HG03039 (cell line): ENCODE results near the gene PLCD4.

Experiments
- ATAC-seq: cut with Tn5 transposase; IDR thresholded peaks from one replicate; pipeline ENCODE4 v1.9.1; 2021; ENCODE audit warnings: mild to moderate bottlenecking, moderate library complexity; ENCODE audit not compliant: unreplicated experiment

The PLCD4 gene

DNA sequence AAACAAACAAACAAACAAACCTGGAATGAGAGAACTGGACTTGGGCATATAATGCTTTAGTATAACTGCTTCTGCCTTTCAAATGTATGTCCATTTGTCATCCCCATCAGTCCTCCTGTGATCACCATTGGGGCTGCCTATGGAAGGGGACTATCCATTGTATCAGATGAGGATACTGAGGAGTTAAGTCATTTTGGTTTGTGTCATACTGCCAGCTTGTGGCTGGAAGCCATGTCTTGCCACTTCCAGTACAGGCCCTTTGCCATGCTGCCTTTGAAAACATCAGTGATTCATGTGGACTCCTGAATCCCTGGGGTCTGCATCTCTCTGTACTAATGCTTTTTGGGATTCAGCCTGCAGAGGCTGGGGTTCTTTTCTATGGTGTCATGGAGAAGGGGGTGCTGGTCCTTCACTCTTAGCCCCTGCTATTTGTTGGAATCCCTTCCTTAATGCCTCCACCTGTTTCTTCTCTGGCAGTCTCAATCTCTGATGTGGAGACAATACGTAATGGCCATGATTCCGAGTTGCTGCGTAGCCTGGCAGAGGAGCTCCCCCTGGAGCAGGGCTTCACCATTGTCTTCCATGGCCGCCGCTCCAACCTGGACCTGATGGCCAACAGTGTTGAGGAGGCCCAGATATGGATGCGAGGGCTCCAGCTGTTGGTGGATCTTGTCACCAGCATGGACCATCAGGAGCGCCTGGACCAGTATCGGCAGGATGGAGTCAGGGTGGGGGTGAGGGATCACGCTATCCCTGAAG is 10.6 kb downstream of the PLCD4 start:
- ATAC-seq = no peak

- no peak for ATAC-seq
Observed at GRCh38 chr2:218621007-218621406, 13.3 kb downstream of the PLCD4 start.

DNA sequence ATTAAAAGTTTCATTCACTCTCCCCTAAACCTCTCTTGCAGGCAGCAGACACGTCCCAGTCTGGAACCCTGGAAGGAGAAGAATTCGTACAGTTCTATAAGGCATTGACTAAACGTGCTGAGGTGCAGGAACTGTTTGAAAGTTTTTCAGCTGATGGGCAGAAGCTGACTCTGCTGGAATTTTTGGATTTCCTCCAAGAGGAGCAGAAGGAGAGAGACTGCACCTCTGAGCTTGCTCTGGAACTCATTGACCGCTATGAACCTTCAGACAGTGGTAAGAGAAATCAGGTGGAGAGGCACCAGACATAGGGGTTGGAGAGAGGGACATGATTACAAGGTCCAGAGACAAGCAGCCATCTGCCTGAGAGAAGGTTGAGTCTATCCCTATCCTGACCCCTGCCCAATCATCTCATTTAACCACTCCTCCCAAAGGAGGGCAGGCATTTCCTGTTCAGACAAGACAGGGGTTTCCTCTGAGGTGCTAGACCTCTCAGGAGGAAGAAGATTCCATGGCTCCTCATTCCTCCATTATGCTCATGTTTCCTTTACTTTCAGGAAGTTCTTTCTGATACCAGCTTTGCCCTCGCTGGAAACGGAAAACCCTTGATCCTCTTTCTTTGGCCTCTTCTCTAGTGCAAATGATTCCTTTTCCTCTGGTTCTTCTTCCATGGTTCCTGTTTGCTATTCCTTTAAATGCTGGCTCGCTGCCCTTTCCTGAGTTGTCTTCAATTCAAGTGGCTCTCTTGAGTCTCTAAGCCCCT is 15.1 kb downstream of the PLCD4 start:
- ATAC-seq = no peak

GRCh38 chr2:218623366-218623705 is 15.6 kb downstream of the PLCD4 start:
- no peak for ATAC-seq

- no peak for ATAC-seq
Observed at GRCh38 chr2:218626369-218626768, 18.7 kb downstream of the PLCD4 start.

GRCh38 chr2:218627939-218628338 is 20.2 kb downstream of the PLCD4 start:
- ATAC-seq = no peak

DNA sequence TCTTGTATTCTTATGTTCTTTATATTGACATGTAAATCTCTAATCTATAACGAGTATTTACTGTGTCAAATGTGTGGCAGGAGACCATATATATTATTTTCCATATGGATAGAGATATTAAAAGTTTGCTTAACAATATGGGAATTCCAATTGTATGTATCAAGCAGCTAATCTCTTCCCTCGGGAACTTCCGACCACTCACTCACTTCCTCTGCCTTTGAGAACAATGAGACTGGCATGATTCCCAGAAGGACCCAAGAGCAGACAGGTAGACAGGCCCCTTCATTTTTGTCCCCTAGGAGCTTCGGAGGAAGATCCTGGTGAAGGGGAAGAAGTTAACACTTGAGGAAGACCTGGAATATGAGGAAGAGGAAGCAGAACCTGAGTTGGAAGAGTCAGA is 24.1 kb downstream of the PLCD4 start:
- no peak for ATAC-seq

DNA sequence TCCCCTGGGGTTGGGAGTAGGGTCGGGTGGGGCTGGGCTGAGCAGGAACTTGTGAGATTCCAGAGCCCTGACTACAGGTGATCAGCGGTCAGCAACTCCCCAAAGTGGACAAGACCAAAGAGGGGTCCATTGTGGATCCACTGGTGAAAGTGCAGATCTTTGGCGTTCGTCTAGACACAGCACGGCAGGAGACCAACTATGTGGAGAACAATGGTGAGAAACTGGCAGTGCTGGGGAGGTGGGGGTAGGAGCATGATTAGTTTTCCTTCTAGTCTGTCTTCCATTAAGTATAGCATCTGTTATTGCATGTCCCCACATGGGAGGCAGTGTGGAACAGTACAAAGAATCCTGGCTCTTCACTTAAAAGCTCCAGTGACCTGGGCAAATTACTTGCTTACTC is 28.0 kb downstream of the PLCD4 start:
- ATAC-seq = no peak

DNA sequence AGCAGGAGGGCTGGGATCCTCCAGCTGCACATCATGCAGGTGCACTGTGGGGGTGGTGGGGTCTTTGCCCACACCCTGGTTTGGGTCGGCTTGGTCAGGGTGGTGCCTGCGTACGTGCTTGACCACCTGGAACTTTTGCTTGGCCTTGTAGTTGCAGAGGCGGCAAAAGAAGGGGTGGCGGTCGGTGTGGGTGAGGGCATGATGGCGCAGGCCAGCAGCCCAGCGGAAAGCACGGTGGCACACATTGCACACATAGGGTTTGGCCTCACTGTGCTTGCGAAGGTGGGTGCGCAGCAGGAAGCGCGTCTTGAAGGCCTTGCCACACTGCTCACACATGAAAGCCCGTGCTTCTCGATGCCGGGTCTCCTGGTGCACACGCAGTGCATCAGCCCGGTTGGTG is 30.7 kb downstream of the PLCD4 start:
- no peak for ATAC-seq

- no peak for ATAC-seq
Observed at GRCh38 chr2:218642121-218642656, 34.5 kb downstream of the PLCD4 start.

GRCh38 chr2:218642786-218643185 is 35.1 kb downstream of the PLCD4 start:
- ATAC-seq = no peak

GRCh38 chr2:218643751-218644310 is 36.1 kb downstream of the PLCD4 start:
- no peak for ATAC-seq

- ATAC-seq = no peak
Observed at GRCh38 chr2:218644721-218645120, 37.0 kb downstream of the PLCD4 start.

- no peak for ATAC-seq
Observed at GRCh38 chr2:218645126-218645525, 37.4 kb downstream of the PLCD4 start.

DNA sequence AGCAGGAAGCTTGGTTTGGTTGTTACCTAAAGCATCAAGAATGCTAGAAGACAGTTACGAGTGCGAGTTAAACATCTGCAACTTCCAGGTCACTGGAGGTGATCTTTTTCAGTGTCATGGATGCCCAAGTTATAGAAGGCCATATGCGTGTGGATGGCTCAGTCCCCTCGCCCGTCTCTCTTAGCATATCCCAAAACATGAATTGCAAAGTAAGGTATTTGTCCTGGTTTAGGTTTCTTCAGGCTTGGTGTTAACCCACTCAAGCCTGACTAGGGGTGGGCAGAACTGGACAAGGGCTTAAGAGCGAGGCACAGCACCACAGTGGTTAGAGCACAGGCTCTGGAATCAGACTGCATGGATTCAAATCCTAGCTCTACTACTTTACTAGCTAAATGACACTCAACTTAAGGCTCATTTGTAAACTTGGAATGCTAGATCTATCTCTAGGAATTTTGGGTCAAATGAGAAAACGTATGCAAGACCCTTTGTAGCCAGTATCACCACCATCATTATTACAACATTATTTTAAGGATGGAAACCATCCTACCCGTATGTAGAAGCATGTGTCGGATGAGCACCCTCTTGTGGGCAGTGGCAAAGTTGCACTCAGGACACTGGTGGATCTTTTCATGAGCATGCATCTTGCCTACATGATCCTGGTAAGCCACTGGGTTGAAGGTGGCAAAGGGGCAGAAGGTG is 40.5 kb downstream of the PLCD4 start:
- no peak for ATAC-seq

- no peak for ATAC-seq
Observed at GRCh38 chr2:218648787-218649100, 41.0 kb downstream of the PLCD4 start.

- no peak for ATAC-seq
Observed at GRCh38 chr2:218655751-218656150, 48.1 kb downstream of the PLCD4 start.

GRCh38 chr2:218658671-218659257 is 51.1 kb downstream of the PLCD4 start:
- peak; percentile 18 for ATAC-seq

- peak; percentile 86 for ATAC-seq
Observed at GRCh38 chr2:218659258-218659987, 51.7 kb downstream of the PLCD4 start, which contains the start of the genes BCS1L and ZNF142. TSS of gene BCS1L (plus strand) at chr2:218659683. CDS start at chr2:218660988, 1,305 bp downstream. TSS of gene ZNF142 (minus strand) at chr2:218659623. CDS start at chr2:218656429, 3,194 bp downstream.

- ATAC-seq = no peak
Observed at GRCh38 chr2:218659988-218660358, 52.3 kb downstream of the PLCD4 start.
